ENCODE results near the gene MORN4.
"Not testable (repeated sequence)": the region's sequence is repeated elsewhere in the genome, so short reads cannot be mapped to it uniquely, and the experiment has no call there.

The MORN4 gene

GRCh38 chr10:97632949-97633884 is at the start of gene MORN4:
Gene MORN4, minus strand, starts transcription at chr10:97633500. Its CDS starts 13,847 bp downstream, at chr10:97619653.
- DNase-seq = peak; percentile 58 to 97 (median 89)

- no peak for DNase-seq
These were observed 48.7 kb upstream of the MORN4 start for GRCh38 chr10:97682042-97682441.

GRCh38 chr10:97679594-97679993 is 46.3 kb upstream of the MORN4 start:
- no peak for DNase-seq

- peak in 11 of 56 donors; percentile 12 to 49 (median 16) for DNase-seq
These were observed 43.7 kb upstream of the MORN4 start for GRCh38 chr10:97676770-97677581.

GRCh38 chr10:97675222-97675621 is 41.9 kb upstream of the MORN4 start:
- no peak for DNase-seq

- DNase-seq = peak in 27 of 56 donors; percentile 16 to 81 (median 48)
These were observed 40.6 kb upstream of the MORN4 start for GRCh38 chr10:97673736-97674525.

- DNase-seq = no peak
These were observed 36.3 kb upstream of the MORN4 start for GRCh38 chr10:97669571-97669970.

- no peak for DNase-seq
These were observed 34.2 kb upstream of the MORN4 start for GRCh38 chr10:97667463-97667862.

GRCh38 chr10:97666992-97667391 is 33.7 kb upstream of the MORN4 start:
- DNase-seq = no peak

- DNase-seq = no peak
These were observed 31.1 kb upstream of the MORN4 start for GRCh38 chr10:97664282-97664850.

GRCh38 chr10:97659589-97659988 is 26.3 kb upstream of the MORN4 start:
- no peak for DNase-seq

- DNase-seq = no peak
These were observed 23.5 kb upstream of the MORN4 start for GRCh38 chr10:97656777-97657176.

- no peak for DNase-seq
These were observed 18.5 kb upstream of the MORN4 start for GRCh38 chr10:97651773-97652172.

GRCh38 chr10:97650726-97651125 is 17.4 kb upstream of the MORN4 start:
- DNase-seq = no peak

- not testable (repeated sequence) for DNase-seq
These were observed 16.1 kb upstream of the MORN4 start for GRCh38 chr10:97649405-97649750.

GRCh38 chr10:97648562-97649404 is 15.5 kb upstream of the MORN4 start:
- peak in 4 of 56 donors; percentile 2 to 12 (median 4) for DNase-seq

GRCh38 chr10:97647556-97647955 is 14.3 kb upstream of the MORN4 start:
- DNase-seq = no peak

- DNase-seq = no peak
These were observed 11.6 kb upstream of the MORN4 start for GRCh38 chr10:97644936-97645335.

- DNase-seq = no peak
These were observed 10.2 kb upstream of the MORN4 start for GRCh38 chr10:97643441-97643985.
